Measurements from ENCODE around the gene MYO5C.

The MYO5C gene

DNA sequence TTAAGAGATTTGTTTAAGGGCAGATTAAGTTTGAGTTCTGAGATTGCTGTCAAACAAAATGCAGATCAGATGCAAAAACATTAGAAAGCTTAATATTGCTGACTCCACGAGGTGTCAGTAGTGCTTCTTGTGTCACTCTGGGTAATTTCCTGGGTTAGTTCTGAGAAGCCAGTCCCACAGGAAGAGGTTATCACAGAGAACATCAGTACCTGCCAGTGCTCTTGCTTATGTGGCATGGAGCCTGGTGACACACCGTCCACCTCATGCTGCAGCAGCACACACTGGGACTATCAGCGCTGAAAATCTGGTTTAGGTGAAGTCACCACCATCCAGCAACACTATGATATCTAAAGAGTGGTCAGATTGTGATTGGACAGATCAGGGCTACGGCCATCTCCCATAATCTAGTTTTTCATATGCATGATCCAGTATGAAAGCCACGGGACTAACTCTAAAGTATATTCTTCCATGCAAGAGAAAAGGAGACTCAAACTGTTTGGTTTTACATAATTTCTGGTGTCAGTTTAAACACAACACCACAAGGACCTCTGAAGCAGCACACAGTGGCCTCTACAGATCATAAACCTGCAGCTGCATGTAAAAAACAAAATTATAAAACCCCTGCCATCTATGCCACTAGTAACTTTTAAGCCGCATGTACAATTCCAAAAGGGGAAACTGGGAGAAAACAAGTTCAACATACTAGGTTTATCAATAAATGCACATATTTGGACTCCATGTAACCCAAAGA, 36.1 kb upstream of the MYO5C start:
- H3K9me3 ChIP-seq (ENCODE audit: control insufficient read depth, low read length): no peaks in the 10 kb centered on the region
- no peak overlapping the region for H3K4me3 ChIP-seq (ENCODE audit: extremely low read depth, insufficient read depth, low read length, poor library complexity, severe bottlenecking)
- WGBS, 2 experiments (ENCODE audit: insufficient coverage in 2 of 2): 36 to 70% methylated on average over 2 to 4 of the region's 6 CpGs
- H3K4me1 ChIP-seq (ENCODE audit: control insufficient read depth, insufficient read depth, low read length, poor library complexity, severe bottlenecking): no peaks in the 10 kb centered on the region
- H3K27ac ChIP-seq (ENCODE audit: low read depth, low read length, severe bottlenecking): no peak overlapping the region
- H3K36me3 ChIP-seq (ENCODE audit: control insufficient read depth, insufficient read depth, low read length): no peaks in the 10 kb centered on the region

DNA sequence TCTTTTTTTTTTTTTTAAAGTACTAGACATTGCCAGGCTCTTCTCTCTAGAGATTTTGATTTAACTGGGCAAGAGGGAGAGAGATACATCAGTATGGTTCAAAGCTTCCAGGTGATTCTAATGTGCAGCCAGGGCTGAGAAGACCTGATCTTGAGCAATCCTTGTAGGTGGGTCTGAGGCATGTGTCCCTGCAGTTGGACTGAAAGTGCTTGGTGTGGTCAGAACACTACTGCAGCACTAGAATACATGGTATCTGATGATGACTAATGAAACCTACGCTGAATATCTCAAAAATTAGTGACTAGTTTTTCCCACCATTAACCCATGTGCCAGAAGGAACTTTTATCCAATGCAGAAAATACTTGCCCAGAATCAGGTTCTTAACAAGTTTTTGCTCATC, 34.4 kb upstream of the MYO5C start:
- Histone ChIP-seq H3K4me1 (ENCODE audit: control insufficient read depth, insufficient read depth, low read length, poor library complexity, severe bottlenecking) (no peaks in the 10 kb centered on the region), H3K27ac (ENCODE audit: low read depth, low read length, severe bottlenecking) (no peak overlapping the region), H3K9me3 (ENCODE audit: control insufficient read depth, low read length) (no peaks in the 10 kb centered on the region), H3K36me3 (ENCODE audit: control insufficient read depth, insufficient read depth, low read length) (no peaks in the 10 kb centered on the region), H3K4me3 (ENCODE audit: extremely low read depth, insufficient read depth, low read length, poor library complexity, severe bottlenecking) (no peak overlapping the region)
- 60% methylated on average over 1 of the region's 1 CpG; no CpG with 5 or more reads in 1 of the 2 experiments for WGBS, 2 experiments (ENCODE audit: insufficient coverage in 2 of 2)

DNA sequence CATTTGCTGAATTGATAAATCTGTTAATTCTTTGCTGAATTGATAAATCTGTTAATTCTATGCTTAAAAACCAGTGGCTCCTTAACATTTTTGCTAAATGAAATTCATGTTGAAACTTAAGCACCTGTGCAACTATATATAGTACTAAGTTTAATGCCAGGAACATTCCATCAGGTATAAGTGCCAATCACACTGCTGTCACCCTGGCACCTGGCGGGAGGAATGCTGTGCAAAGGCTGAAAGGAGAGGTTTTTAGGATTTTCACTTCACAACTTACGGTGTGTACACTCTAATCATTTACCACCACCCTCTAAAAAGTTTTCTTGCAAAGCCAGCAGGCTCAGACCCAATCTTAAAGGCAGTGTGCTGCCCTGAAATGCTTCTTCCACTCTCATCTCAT, 33.5 kb upstream of the MYO5C start:
- WGBS, 2 experiments (ENCODE audit: insufficient coverage in 2 of 2): 83% methylated on average over 1 of the region's 2 CpGs; no CpG with 5 or more reads in 1 of the 2 experiments

DNA sequence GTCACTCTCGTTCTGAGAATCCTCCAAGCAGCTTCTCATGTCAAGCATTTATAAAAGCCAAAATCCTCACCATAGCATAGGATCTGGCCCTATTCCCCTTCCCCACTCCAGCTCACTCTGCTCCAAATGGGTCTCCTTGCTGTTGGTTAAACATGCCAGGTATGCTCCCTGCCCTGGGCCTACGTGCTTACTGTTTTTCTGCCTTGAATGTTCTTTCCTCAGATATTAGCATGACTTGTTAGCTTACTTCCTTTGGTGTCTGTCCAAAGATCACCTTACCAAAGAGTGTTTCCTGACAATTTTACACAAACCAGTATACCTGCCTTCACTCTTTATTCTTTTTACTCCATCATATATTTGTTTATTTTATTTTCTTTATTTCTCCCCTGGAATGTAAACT, 33.1 kb upstream of the MYO5C start:
- no peaks in the 10 kb centered on the region for H3K36me3 ChIP-seq (ENCODE audit: control insufficient read depth, insufficient read depth, low read length)
- WGBS, 2 experiments (ENCODE audit: insufficient coverage in 2 of 2): 78 to 100% methylated on average over 2 of the region's 2 CpGs

More for the DNA sequence above, 33.5 kb upstream of the MYO5C start:
- no peaks in the 10 kb centered on the region for H3K9me3 ChIP-seq (ENCODE audit: control insufficient read depth, low read length)
- H3K4me1 ChIP-seq (ENCODE audit: control insufficient read depth, insufficient read depth, low read length, poor library complexity, severe bottlenecking): no peaks in the 10 kb centered on the region
- no peak overlapping the region for H3K4me3 ChIP-seq (ENCODE audit: extremely low read depth, insufficient read depth, low read length, poor library complexity, severe bottlenecking)
- H3K27ac ChIP-seq (ENCODE audit: low read depth, low read length, severe bottlenecking): no peak overlapping the region
- no peaks in the 10 kb centered on the region for H3K36me3 ChIP-seq (ENCODE audit: control insufficient read depth, insufficient read depth, low read length)

DNA sequence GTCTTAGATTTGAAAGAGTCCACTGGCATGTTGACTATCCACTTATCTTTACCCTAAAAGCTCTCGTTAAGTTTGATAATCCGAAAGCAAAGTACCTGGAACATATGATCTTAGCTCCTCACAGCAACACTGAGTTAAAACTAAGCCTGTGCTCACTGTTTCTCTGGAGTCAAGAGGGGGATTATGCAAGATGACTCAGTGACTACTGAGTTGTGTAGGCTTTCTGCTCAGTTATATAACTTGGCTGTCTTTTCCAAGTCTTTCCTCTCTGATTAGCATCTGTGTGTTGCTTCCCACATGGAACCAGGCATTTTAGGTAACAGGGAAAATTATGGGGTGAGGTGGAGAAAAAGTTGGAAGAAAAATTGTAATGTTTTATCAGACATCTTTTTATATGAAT, 31.2 kb upstream of the MYO5C start:
- 100% methylated on average over 1 of the region's 2 CpGs; no CpG with 5 or more reads in 1 of the 2 experiments for WGBS, 2 experiments (ENCODE audit: insufficient coverage in 2 of 2)
- H3K36me3 ChIP-seq (ENCODE audit: control insufficient read depth, insufficient read depth, low read length): no peaks in the 10 kb centered on the region
- H3K9me3 ChIP-seq (ENCODE audit: control insufficient read depth, low read length): no peaks in the 10 kb centered on the region
- no peaks in the 10 kb centered on the region for H3K4me1 ChIP-seq (ENCODE audit: control insufficient read depth, insufficient read depth, low read length, poor library complexity, severe bottlenecking)
- no peak overlapping the region for H3K4me3 ChIP-seq (ENCODE audit: extremely low read depth, insufficient read depth, low read length, poor library complexity, severe bottlenecking)
- no peak overlapping the region for H3K27ac ChIP-seq (ENCODE audit: low read depth, low read length, severe bottlenecking)

More for the DNA sequence above, 33.1 kb upstream of the MYO5C start:
- Histone ChIP-seq H3K4me1 (ENCODE audit: control insufficient read depth, insufficient read depth, low read length, poor library complexity, severe bottlenecking) (no peaks in the 10 kb centered on the region), H3K4me3 (ENCODE audit: extremely low read depth, insufficient read depth, low read length, poor library complexity, severe bottlenecking) (no peak overlapping the region), H3K9me3 (ENCODE audit: control insufficient read depth, low read length) (no peaks in the 10 kb centered on the region), H3K27ac (ENCODE audit: low read depth, low read length, severe bottlenecking) (no peak overlapping the region)

DNA sequence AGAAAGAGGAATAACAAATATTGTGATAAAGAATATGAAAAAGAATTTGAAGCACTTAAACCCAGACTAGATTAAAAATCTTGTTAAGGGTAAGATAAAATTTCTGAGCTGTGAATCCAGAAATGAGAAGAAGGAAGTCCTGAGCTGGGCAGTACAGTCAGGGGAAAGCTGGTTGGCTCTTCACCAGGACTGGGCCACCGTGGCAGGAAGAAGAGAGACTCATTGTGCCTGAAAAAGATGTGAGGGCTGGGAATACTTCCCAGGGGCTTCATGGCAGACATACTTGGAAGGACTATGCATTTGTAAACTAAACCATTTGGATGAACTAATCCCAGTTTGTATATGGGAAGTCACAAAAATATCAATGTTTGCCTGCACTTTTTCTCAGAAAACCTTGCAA, 28.5 kb upstream of the MYO5C start:
- Histone ChIP-seq H3K36me3 (ENCODE audit: control insufficient read depth, insufficient read depth, low read length) (peaks cover 3% of the 10 kb centered on the region), H3K4me3 (ENCODE audit: extremely low read depth, insufficient read depth, low read length, poor library complexity, severe bottlenecking) (no peak overlapping the region), H3K27ac (ENCODE audit: low read depth, low read length, severe bottlenecking) (no peak overlapping the region), H3K9me3 (ENCODE audit: control insufficient read depth, low read length) (no peaks in the 10 kb centered on the region), H3K4me1 (ENCODE audit: control insufficient read depth, insufficient read depth, low read length, poor library complexity, severe bottlenecking) (no peaks in the 10 kb centered on the region)
- WGBS, 2 experiments (ENCODE audit: insufficient coverage in 2 of 2): 78% methylated on average over 1 of the region's 1 CpG; no CpG with 5 or more reads in 1 of the 2 experiments

DNA sequence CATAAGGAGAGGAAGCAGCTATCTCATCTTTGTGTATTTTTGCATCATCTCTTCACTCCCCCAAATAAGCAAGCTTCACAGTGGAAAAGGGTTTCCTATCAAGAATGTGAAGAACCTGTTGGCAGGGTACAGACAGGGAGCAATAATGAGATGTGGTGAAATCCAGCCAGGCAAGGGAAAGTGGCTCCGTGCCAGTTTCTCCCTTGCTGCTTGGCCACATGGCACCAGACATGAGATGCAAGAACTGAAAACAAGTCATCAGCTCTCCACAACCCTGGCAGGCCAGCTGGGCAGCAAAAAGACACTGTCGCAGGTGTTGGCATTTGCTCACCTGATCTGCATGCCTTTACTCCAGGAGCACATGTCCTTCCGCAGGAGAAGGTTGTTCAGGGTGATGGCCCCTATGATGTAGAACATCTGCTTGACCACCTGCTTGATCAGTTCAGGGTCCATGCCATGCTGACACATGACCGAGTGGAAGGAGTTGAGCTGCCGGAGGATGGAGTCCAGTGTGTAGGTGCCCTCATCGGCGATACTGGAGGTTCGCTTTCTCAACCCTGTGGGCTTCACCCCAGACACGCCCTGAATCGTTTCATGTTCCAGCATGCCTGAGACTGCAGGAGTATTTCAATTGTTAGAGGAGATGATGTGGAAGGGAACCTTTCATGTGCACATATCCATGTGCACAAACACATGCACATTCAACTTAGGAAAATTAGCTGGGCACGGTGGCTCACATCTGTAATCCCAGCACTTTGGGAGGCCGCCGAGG, 23.3 kb upstream of the MYO5C start:
- WGBS, 2 experiments (ENCODE audit: insufficient coverage in 2 of 2): 95 to 100% methylated on average over 8 to 11 of the region's 13 CpGs
- H3K36me3 ChIP-seq (ENCODE audit: control insufficient read depth, insufficient read depth, low read length): peaks cover 6% of the 10 kb centered on the region
- no peak overlapping the region for H3K27ac ChIP-seq (ENCODE audit: low read depth, low read length, severe bottlenecking)

DNA sequence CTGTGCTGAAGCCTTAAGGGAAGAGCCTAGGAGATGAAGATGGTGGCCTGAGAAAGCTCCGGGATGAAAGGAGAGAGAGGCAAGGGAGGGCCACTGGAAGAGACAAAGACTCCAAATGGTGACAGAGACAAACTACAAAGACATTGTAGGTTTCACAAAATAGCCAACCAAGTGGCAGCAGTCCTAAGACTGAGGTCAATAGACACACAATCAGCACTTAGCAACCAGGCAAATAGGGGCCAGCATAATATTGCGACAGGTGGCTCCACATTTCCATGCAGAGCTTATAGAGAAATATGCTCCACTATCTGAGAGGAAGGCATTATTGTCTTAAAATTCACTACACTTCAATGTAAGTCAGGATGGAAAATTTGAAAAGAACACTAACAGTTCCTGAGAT, 22.1 kb upstream of the MYO5C start:
- 90% methylated on average over 1 to 2 of the region's 2 CpGs for WGBS, 2 experiments (ENCODE audit: insufficient coverage in 2 of 2)
- no peak overlapping the region for H3K27ac ChIP-seq (ENCODE audit: low read depth, low read length, severe bottlenecking)
- no peaks in the 10 kb centered on the region for H3K4me1 ChIP-seq (ENCODE audit: control insufficient read depth, insufficient read depth, low read length, poor library complexity, severe bottlenecking)
- peaks cover 6% of the 10 kb centered on the region for H3K36me3 ChIP-seq (ENCODE audit: control insufficient read depth, insufficient read depth, low read length)
- no peak overlapping the region for H3K4me3 ChIP-seq (ENCODE audit: extremely low read depth, insufficient read depth, low read length, poor library complexity, severe bottlenecking)
- H3K9me3 ChIP-seq (ENCODE audit: control insufficient read depth, low read length): no peaks in the 10 kb centered on the region

More for the DNA sequence above, 23.3 kb upstream of the MYO5C start:
- H3K9me3 ChIP-seq (ENCODE audit: control insufficient read depth, low read length): no peaks in the 10 kb centered on the region
- H3K4me1 ChIP-seq (ENCODE audit: control insufficient read depth, insufficient read depth, low read length, poor library complexity, severe bottlenecking): no peaks in the 10 kb centered on the region
- H3K4me3 ChIP-seq (ENCODE audit: extremely low read depth, insufficient read depth, low read length, poor library complexity, severe bottlenecking): no peak overlapping the region

DNA sequence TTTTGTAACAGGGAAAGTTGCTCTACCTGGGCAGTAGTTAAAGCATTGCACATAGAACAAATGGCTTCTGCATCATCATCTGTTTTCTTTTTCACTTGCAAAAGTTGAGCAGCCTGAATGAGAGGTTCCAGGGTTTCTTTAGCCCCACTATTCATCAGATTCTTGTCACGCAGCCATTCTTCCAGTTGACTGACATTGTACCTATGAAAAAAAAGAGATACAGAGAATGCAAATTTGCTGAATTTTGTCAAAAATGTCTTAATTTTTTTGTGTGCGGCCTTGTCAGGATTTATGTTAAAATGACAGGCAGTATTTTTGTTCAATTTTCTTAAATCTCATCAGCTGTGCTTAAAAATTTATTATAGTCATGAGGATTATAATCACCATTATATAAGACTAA, 21.4 kb upstream of the MYO5C start:
- WGBS, 2 experiments (ENCODE audit: insufficient coverage in 2 of 2): no CpG with 5 or more reads among the region's 2 CpGs
- Histone ChIP-seq H3K36me3 (ENCODE audit: control insufficient read depth, insufficient read depth, low read length) (peaks cover 6% of the 10 kb centered on the region), H3K9me3 (ENCODE audit: control insufficient read depth, low read length) (no peaks in the 10 kb centered on the region)

DNA sequence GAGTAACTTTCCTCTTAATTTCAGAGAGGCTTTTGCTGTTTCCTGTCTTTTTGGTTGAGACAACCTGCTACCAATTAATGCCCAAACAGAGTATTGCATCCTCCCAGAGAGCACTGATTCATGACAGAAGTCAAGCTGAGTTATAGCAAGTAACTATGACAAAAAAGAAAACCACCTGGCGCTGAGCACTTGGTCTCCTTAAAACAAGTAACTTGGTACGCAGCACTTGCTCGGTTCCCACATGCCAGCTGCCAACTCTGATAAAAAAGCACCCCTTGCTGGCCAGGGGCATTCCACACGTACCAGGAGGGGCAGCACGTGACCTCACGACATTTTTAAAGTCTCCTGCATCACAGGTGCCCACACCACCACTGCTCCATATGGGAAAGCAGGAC, 13.5 kb upstream of the MYO5C start:
- Histone ChIP-seq H3K4me1 (ENCODE audit: control insufficient read depth, insufficient read depth, low read length, poor library complexity, severe bottlenecking) (no peaks in the 10 kb centered on the region), H3K36me3 (ENCODE audit: control insufficient read depth, insufficient read depth, low read length) (no peaks in the 10 kb centered on the region), H3K9me3 (ENCODE audit: control insufficient read depth, low read length) (no peaks in the 10 kb centered on the region), H3K4me3 (ENCODE audit: extremely low read depth, insufficient read depth, low read length, poor library complexity, severe bottlenecking) (no peak overlapping the region), H3K27ac (ENCODE audit: low read depth, low read length, severe bottlenecking) (no peak overlapping the region)
- WGBS, 2 experiments (ENCODE audit: insufficient coverage in 2 of 2): 83 to 93% methylated on average over 3 to 5 of the region's 6 CpGs

More for the DNA sequence above, 21.4 kb upstream of the MYO5C start:
- H3K4me3 ChIP-seq (ENCODE audit: extremely low read depth, insufficient read depth, low read length, poor library complexity, severe bottlenecking): no peak overlapping the region
- H3K27ac ChIP-seq (ENCODE audit: low read depth, low read length, severe bottlenecking): no peak overlapping the region
- H3K4me1 ChIP-seq (ENCODE audit: control insufficient read depth, insufficient read depth, low read length, poor library complexity, severe bottlenecking): no peaks in the 10 kb centered on the region

All from mesodermal cell (in vitro differentiated cells).